ENCODE data around the gene CHDH. TPM values are rescaled to one million over a fixed set of nuclear protein-coding genes. Genes with fewer than 3 reads are reported as not detected.

Gene CHDH
- total RNA-seq, 2 experiments from 2014 or later: 0.05 to 0.21 TPM

DNA sequence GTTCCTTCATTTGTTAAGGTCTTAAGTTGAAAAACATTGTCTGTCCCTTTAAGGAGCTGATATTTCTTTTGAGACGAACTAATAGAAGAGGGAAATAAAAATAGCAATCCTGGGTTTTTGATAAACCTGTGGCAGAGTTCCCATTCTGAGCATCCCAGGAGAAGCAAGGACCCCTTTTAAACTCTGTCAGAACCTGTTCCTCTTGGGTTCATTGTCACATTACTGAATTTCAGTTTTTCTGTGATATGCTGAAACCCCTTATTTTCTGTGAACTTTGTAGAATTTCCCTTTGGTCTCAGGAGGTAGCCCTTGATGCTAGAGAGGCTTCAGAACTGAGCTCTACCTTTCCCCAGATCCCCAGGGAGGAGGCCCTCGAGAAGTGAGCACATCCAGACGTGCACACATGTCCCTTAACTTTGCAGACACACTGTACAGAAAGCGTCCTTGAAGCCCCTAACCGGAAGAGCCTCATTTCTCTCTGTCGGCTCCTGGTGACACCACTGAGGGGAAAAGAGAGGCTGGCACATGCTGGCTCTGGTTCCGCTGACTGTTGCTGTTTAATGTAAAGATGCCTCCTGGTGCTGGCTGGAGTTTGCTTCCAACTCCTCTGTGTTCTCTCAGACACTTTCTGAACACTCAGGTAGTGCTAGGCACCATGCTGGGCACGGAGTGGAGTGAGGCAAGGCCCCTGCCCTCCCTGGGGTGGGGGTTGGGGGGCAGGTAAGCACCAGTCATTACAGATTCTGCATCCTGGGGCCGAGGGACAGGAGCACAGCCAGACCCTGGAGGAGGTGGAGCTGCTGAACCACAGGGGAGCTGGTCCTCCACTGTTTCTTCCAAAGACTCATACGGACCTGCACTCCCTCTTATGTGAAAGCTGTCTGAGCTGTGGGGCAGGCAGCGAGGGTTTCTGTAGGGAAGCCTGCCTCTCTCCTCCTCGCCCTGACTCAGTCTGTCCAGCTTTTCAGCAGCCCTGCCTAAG, 77.5 kb downstream of the CHDH start:
- no peak for ATAC-seq

DNA sequence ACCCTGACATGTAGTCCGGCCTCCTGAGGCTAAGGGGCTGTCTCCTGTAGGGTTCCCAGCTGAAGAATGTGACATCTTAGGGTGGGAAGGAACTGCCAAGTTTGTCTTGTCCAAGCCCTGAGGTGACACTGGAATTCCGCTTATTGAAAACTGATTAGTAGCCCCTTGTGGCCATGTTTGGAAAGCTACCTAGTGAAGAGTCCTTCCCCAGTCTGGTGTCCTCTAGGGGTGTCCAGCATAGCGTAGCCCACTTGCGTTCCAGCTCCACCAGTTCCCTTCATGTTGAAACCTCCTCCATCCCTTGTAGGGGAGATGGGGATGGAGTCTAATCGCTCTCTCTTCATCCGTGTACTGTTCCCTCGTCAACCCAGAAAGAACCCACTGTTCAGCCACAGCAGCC, 79.5 kb downstream of the CHDH start:
- Mint-ChIP-seq H3K27ac (no peak overlapping the region), H3K4me1 (ENCODE audit: low read depth) (no peaks in the 10 kb centered on the region), H3K27me3 (ENCODE audit: low read depth) (peaks cover 6% of the 10 kb centered on the region), H3K36me3 (ENCODE audit: low read depth) (no peaks in the 10 kb centered on the region), H3K4me3 (no peak overlapping the region), H3K9me3 (ENCODE audit: insufficient read depth) (no peaks in the 10 kb centered on the region)
- ATAC-seq: no peak
- no peak for DNase-seq
- CTCF ChIA-PET: no interaction called here
- POLR2A ChIA-PET: no interaction called here

More for the DNA sequence above, 77.5 kb downstream of the CHDH start:
- Mint-ChIP-seq H3K9me3 (ENCODE audit: insufficient read depth) (no peaks in the 10 kb centered on the region), H3K4me3 (no peak overlapping the region), H3K27ac (no peak overlapping the region), H3K4me1 (ENCODE audit: low read depth) (no peaks in the 10 kb centered on the region), H3K27me3 (ENCODE audit: low read depth) (peaks cover 8% of the 10 kb centered on the region), H3K36me3 (ENCODE audit: low read depth) (no peaks in the 10 kb centered on the region)
- ChIA-PET CTCF (no interaction called here), POLR2A (no interaction called here)
- DNase-seq: no peak

DNA sequence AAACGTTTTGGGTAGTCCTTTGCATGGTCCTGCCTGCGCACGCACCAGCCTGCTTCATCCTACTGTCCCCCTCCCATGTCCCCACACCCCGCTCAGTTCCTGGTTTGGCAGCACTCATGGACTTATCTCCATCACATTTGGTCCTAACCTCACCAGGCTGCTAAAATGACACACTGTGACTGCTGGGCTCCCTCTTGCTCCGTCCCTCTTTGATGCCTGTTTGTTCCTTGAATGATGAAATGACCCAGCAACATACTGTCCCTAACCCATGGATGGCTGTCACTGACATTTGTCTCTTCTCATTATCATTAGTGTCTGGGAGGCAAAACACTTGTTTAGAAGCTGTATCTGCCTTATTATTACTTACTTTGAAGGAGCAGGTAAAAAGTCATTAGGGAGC, 80.5 kb downstream of the CHDH start:
- no peak for ATAC-seq
- DNase-seq: no peak
- CTCF ChIA-PET: no interaction called here
- no peaks in the 10 kb centered on the region for H3K36me3 Mint-ChIP-seq (ENCODE audit: low read depth)
- no peak overlapping the region for H3K27ac Mint-ChIP-seq
- H3K4me3 Mint-ChIP-seq: no peak overlapping the region
- H3K27me3 Mint-ChIP-seq (ENCODE audit: low read depth): peaks cover 6% of the 10 kb centered on the region
- POLR2A ChIA-PET: no interaction called here
- no peaks in the 10 kb centered on the region for H3K9me3 Mint-ChIP-seq (ENCODE audit: insufficient read depth)
- no peaks in the 10 kb centered on the region for H3K4me1 Mint-ChIP-seq (ENCODE audit: low read depth)

DNA sequence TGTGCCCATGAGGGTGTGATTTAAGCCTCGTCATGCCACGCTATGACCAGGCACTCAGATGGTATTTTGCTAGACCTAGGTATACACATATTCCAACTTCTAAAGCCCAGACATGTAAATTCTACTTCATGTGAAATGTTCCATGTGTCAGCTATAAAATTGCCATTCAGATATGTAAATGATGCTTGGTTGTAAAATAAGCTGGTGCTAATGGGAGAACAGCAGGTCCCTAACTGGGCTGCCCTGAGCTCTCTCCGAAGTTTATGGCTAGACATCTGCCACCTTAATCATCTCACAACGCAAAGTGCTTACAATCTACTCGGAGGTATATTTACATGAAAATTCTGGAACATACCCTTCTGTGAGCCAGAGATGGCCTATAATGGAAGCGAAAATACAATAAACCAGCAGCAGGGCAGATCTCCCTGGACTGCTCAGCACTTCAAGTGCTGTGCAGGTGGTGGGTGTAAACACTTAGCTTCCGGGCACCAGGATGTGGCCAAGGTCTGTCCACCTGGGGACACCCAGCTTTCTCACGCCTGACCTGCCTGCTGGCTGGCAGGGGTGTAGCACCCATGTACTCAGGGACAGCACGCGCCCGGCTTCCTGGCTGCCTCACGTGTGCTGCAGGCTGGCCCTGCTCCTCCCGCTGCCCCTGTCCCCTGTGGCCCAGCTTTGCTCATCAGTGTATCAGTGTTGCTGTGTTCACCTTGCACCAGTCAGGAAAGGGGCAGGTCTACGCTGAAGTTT, 82.0 kb downstream of the CHDH start:
- DNase-seq (no peak), ATAC-seq (no peak)
- Mint-ChIP-seq H3K4me1 (ENCODE audit: low read depth) (no peaks in the 10 kb centered on the region), H3K36me3 (ENCODE audit: low read depth) (no peaks in the 10 kb centered on the region), H3K9me3 (ENCODE audit: insufficient read depth) (no peaks in the 10 kb centered on the region), H3K4me3 (no peak overlapping the region), H3K27ac (no peak overlapping the region), H3K27me3 (ENCODE audit: low read depth) (no peaks in the 10 kb centered on the region)
- POLR2A ChIA-PET: no interaction called here
- CTCF ChIA-PET: no interaction called here

DNA sequence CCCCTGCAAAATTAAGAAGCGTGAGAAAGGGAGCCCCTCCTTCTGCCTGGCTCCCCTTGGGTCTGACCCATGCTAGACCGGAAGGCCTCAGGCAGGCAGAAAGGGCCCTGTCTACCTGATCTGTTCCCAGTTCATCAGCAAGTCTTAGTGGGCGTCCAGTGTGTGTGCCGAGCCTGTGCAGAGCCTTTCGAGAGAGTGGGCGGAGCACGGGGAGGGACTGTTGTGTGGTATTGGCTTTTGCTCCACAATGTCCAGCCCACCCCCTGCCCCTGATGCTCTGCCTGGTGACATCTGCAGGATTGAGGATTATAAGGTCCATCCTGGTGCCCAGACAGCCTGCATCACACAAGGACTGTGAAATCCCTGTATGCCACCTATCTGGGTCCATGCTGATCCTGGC, 82.9 kb downstream of the CHDH start:
- DNase-seq (no peak), ATAC-seq (no peak)
- H3K27ac Mint-ChIP-seq: no peak overlapping the region
- ChIA-PET CTCF (no interaction called here), POLR2A (no interaction called here)
- H3K27me3 Mint-ChIP-seq (ENCODE audit: low read depth): no peaks in the 10 kb centered on the region
- no peaks in the 10 kb centered on the region for H3K4me1 Mint-ChIP-seq (ENCODE audit: low read depth)
- no peak overlapping the region for H3K4me3 Mint-ChIP-seq
- H3K9me3 Mint-ChIP-seq (ENCODE audit: insufficient read depth): no peaks in the 10 kb centered on the region
- no peaks in the 10 kb centered on the region for H3K36me3 Mint-ChIP-seq (ENCODE audit: low read depth)

Other genes with a start within 250 kb of the CHDH start
- gene IL17RB, start 149 bp upstream of the CHDH start, total RNA-seq: under 1 TPM; 0.31 to 0.32 TPM
- 10 to 100 TPM; 29.2 to 37.1 TPM for gene ACTR8, start 35.7 kb upstream of the CHDH start, total RNA-seq
- 10 to 100 TPM; 46.3 to 48.5 TPM for gene SELENOK, start 45.4 kb upstream of the CHDH start, total RNA-seq

Data from activated CD8-positive, alpha-beta T cell treated with anti-CD3 and anti-CD28 coated beads, Interleukin-2, amount 10 ng/mL, durations not matched to agents 7 days and 5 days (primary cell).